Measurements from ENCODE around the gene METTL24.
A peak's percentile ranks its signal among the peaks of the same experiment; 100 is the strongest.

Gene METTL24

GRCh38 chr6:110298916-110299315 is 59.2 kb downstream of the METTL24 start:
- ATAC-seq: no peak
- TF ChIP-seq CSDC2 (CRISPR knock-in tag; IDR thresholded peaks at IDR 0.05) (no peak), TCF4 (CRISPR knock-in tag; IDR thresholded peaks at IDR 0.05; ENCODE audit: borderline replicate concordance) (no peak), POU6F1 (CRISPR knock-in tag; IDR thresholded peaks at IDR 0.05; ENCODE audit: borderline replicate concordance, low read depth) (no peak), ZC3H10 (CRISPR knock-in tag; IDR thresholded peaks at IDR 0.05) (no peak), ARNTL (CRISPR knock-in tag; IDR thresholded peaks at IDR 0.05; ENCODE audit: borderline replicate concordance, low read depth) (no peak), OSR1 (CRISPR knock-in tag; IDR thresholded peaks at IDR 0.05) (no peak), ZNF70 (CRISPR knock-in tag; IDR thresholded peaks at IDR 0.05) (no peak), PATZ1 (CRISPR knock-in tag; IDR thresholded peaks at IDR 0.05; ENCODE audit: borderline replicate concordance) (no peak), CREB5 (CRISPR knock-in tag; IDR thresholded peaks at IDR 0.05; ENCODE audit: low read depth) (no peak), ZFP3 (CRISPR knock-in tag; IDR thresholded peaks at IDR 0.05) (no peak)

GRCh38 chr6:110298411-110298810 is 59.7 kb downstream of the METTL24 start:
- ATAC-seq: no peak
- TF ChIP-seq ZNF70 (CRISPR knock-in tag; IDR thresholded peaks at IDR 0.05): no peak
- no peak for TF ChIP-seq GLIS3 (CRISPR knock-in tag; IDR thresholded peaks at IDR 0.05)
- no peak for TF ChIP-seq BACH2 (CRISPR knock-in tag; IDR thresholded peaks at IDR 0.05; ENCODE audit: borderline replicate concordance)
- TF ChIP-seq CSDC2 (CRISPR knock-in tag; IDR thresholded peaks at IDR 0.05): no peak
- no peak for TF ChIP-seq ESRRG (CRISPR knock-in tag; IDR thresholded peaks at IDR 0.05)
- no peak for TF ChIP-seq ZFP30 (CRISPR knock-in tag; IDR thresholded peaks at IDR 0.05)
- no peak for TF ChIP-seq PPARA (CRISPR knock-in tag; IDR thresholded peaks at IDR 0.05; ENCODE audit: borderline replicate concordance)
- TF ChIP-seq OSR1 (CRISPR knock-in tag; IDR thresholded peaks at IDR 0.05): no peak
- no peak for TF ChIP-seq SNAI2 (CRISPR knock-in tag; IDR thresholded peaks at IDR 0.05)
- no peak for TF ChIP-seq ZC3H10 (CRISPR knock-in tag; IDR thresholded peaks at IDR 0.05)
- no peak for TF ChIP-seq CREB5 (CRISPR knock-in tag; IDR thresholded peaks at IDR 0.05; ENCODE audit: low read depth)
- no peak for TF ChIP-seq POU6F1 (CRISPR knock-in tag; IDR thresholded peaks at IDR 0.05; ENCODE audit: borderline replicate concordance, low read depth)
- no peak for TF ChIP-seq ARNTL (CRISPR knock-in tag; IDR thresholded peaks at IDR 0.05; ENCODE audit: borderline replicate concordance, low read depth)

GRCh38 chr6:110296241-110297025 is 61.7 kb downstream of the METTL24 start:
- TF ChIP-seq ZFP30 (CRISPR knock-in tag; IDR thresholded peaks at IDR 0.05): no peak
- TF ChIP-seq TCF4 (CRISPR knock-in tag; IDR thresholded peaks at IDR 0.05; ENCODE audit: borderline replicate concordance): no peak
- no peak for TF ChIP-seq ZFP3 (CRISPR knock-in tag; IDR thresholded peaks at IDR 0.05)
- TF ChIP-seq ARNTL (CRISPR knock-in tag; IDR thresholded peaks at IDR 0.05; ENCODE audit: borderline replicate concordance, low read depth): no peak
- TF ChIP-seq ISL1 (CRISPR knock-in tag; IDR thresholded peaks at IDR 0.05): no peak
- no peak for TF ChIP-seq ZNF565 (CRISPR knock-in tag; conservative IDR thresholded peaks at IDR 0.05; ENCODE audit: low read depth)
- TF ChIP-seq BACH2 (CRISPR knock-in tag; IDR thresholded peaks at IDR 0.05; ENCODE audit: borderline replicate concordance): no peak
- no peak for TF ChIP-seq TSHZ2 (CRISPR knock-in tag; IDR thresholded peaks at IDR 0.05)
- no peak for TF ChIP-seq CSRNP3 (CRISPR knock-in tag; IDR thresholded peaks at IDR 0.05)
- no peak for TF ChIP-seq RARB (CRISPR knock-in tag; IDR thresholded peaks at IDR 0.05)
- peak; percentile 39; the same call in 1 of the 3 replicates for ATAC-seq

Measured in SK-N-SH treated with all-trans-retinoic acid at 6 μM for 48 hours (cell line).